ENCODE results near the gene ETS2.

DNA sequence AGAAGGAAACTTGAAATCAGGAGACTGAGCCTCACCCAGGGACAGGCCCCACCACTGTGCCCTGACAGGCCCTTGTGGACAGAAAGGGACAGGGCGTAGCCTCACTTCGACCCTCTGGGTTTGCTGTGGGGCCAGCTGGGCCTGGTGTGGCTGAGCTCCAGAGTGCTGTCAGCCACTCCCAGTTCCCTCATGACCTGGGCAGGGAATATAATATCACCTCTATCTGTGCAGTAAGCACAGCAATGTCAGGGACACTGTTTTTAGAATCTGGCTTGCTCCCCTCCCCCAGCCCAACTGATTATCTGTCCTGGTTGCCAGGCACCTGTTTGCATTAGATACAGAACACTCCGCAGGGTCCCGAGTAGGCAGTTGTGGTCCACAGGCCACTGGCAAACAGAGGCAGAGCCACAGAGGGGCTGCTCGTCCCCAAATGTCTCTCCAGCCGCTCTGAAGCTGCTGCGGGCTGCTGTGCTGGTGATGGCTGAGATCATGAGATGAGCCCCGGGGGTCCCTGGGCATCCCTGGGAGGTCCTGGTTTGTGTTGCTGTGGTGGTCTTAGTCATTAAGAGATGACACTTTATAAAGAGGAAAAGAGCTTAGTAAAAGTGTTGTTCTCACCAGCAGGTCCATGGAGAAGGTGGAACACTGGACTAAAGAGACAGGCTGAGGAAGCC lies 51.6 kb downstream of the ETS2 start:
- no peak for TF ChIP-seq ZNF274 (IDR thresholded peaks at IDR 0.05; ENCODE audit: low read depth, low read length)
- no peak for TF ChIP-seq YY1 (IDR thresholded peaks at IDR 0.05; ENCODE audit: insufficient read depth, insufficient read length)
- TF ChIP-seq SUZ12 (IDR thresholded peaks at IDR 0.05; ENCODE audit: extremely low read depth, insufficient read depth, insufficient read length), result no peak

Data from NT2/D1 (cell line).